ENCODE results near the gene FAM149B1.
"Not testable (repeated sequence)": the region's sequence is repeated elsewhere in the genome, so short reads cannot be mapped to it uniquely, and the experiment has no call there.

The FAM149B1 gene

DNA sequence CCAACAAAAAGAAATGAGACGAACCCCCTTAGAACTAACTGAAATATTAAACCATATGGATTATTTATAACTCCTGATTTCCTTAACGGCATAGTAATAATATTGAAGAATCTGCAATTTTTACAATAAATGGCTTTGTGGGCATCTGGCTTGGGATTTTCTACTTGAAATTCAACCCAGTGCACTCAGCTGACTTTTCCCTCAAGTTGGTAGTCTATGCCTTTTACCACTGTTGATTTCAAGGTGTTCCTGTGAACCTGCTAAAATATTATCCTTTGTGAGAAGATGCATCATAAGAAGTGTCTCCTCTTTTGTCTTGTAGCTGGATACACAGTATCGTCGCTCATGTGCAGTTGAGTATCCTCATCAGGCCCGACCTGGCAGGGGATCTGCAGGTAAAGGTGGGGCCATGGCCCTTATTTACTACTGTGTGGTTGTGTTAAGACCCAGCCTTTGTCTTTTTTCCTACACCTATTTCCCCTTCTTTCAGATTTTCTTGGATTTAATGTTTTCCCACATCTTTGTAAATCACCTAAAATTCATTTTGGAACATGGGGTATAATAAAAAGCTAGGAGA lies 71.2 kb downstream of the FAM149B1 start:
- no peak for DNase-seq

DNA sequence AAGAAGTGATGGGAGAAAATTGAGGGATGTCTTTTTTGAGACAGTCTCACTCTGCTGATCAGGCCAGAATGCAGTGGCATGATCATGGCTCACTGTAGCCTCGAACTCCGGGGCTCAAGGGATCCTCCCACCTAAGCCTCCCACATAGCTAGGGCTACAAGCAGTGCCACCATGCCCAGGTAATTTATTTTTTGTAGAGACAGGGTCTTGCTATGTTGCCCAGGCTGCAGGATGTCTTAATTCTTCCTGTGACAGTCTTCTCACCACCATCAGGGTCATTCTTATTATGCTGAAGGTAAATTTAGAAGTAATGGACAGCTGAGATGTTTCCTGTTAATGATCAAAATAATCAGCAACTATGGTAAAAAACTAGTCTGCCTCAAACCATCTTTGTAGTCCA lies 72.0 kb downstream of the FAM149B1 start:
- DNase-seq = no peak

DNA sequence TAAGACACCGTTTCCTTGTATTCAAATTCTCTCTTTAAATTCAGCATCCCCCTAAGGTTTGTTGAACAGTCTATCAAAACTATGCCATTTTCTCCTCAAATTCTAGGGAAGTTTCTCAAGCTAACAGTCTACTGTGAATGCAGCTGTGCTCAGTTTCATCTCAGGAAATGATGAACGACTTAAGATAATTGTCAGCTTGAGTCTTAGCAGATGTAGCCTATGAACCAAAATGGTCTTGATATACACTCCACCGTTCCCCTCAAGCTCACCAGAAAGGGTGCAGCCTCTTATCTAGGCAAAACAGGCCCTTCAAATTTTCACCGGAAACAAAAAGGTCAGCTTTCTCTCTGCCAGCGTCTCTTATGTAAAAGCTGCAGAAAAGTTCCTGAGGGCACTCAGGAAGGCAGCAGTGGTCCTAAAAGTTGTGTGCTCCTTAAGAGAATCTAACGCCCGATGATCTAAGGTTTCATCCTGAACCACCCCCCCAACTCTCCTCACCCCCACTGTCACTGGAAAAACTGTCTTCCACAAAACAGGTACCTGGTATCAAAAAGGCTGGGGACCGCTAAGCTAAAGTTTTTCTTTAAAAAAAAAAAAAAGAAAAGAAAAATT lies 77.1 kb downstream of the FAM149B1 start:
- DNase-seq = no peak

DNA sequence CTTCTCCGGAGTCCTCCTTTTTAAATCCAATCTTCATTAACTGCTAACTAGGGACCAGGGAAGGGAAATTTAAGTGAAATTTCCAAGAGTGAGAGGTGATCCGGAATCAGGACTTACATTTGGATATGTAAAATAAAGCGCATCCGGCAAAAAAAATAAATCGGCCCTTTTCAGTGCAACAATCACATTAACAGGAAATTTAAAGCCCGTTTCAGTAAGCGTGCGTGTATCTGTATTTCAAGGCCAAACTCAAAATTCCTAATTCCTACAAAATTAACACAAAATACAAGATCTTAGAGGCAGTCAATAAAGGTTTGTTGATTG lies 78.4 kb downstream of the FAM149B1 start:
- no peak for DNase-seq

DNA sequence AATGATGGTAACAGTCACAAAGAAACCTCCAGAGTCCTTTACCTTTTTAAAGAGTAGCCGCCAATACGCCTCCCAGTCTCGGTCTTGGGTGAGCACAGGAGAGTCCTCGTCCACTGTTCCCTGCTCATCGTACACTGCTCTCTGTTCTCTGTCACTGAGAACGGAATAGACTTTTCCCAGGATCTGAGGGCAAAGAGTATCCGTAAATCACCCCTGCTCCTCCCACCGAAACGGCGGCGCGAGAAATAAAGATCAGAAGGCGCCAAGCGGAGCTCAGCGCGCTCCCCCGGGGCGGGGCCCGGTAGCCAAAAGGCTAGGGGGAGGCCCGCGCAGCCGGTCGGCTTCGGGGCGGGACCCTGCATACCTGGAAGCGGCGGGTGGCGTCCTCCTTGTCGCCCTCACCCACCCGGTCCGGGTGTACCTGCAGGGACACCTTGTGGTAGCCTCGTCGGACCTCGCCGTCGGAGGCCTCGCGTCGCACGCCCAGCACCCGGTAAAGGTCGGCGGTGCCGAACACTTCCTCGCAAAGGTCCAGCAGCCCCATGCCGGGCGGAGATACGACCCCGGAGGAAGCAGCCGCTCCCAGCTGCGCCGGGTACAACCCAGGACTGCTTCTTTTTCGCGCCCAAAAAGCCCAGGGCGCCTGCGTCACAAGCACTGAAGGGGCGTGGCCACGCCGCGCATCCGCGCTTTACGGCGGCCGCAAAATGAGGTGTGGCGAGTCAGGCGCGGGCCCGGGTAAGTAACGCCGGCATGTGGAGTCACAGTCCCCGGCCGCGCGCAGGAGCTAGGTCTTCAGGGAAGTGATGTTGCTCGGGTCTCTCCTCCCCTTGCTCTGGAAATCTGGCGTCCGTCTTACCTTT lies 79.0 kb downstream of the FAM149B1 start, which contains the start of gene DNAJC9:
Gene DNAJC9, minus strand, starts transcription at position 610 of the 863 bp plus-strand sequence. Its CDS starts 66 bp downstream, at position 544.
- DNase-seq = peak; percentile 94

DNA sequence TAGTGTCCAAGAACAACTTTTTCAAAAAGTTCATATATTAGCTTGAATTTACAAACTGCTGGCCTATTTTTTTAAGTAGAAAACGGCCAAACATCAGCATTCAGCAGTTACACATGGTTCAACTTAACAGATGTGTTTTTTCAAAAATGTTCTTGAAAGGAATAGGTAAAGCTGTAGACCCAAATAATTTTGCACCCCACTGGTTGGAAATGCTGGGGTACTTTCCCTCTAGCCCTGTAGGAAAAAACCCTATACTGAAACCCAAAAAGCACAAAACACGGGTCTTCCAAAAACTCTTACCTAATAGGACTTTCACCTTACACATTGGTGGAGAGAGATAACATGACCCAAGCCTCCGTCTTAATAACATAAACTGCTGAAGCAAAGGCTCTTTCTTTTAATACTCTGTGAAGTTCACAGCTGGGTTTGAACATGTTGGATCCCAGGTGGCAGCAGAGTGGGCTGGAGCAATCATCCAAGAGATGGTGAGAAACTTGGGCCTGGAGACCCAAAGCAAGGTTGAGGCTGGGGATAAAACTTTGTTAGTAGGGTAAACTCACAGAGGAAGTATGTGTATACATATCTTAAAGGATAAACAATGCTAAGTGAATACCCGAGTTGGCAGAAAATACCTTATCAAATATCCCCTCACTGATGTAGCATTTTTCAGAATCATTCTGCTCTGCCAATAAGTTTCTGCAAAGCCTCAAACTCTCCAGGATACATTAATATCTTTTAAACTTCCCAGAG lies 79.8 kb downstream of the FAM149B1 start:
- DNase-seq = no peak

DNA sequence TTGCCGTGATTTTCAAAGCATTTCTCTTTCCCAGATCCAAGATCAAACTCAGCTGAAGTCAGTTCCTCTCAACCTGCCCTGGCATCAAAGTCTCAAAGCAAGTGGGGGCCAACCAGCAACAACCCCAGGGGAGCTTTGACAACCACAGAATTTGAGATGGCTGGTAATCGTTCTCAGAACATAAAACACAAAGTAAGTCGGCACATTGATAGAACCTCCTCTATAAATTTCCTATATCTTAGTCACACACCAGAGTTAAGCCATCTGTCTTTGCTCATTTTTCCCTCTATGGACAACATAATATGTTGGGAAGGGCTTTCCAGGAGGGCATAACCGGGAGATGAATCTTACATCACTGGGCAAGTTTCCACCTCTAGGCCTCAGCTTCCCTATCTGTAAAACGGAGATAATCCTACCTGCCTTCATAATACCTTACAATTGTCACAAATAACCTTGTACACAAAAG lies 80.4 kb downstream of the FAM149B1 start:
- no peak for DNase-seq

DNA sequence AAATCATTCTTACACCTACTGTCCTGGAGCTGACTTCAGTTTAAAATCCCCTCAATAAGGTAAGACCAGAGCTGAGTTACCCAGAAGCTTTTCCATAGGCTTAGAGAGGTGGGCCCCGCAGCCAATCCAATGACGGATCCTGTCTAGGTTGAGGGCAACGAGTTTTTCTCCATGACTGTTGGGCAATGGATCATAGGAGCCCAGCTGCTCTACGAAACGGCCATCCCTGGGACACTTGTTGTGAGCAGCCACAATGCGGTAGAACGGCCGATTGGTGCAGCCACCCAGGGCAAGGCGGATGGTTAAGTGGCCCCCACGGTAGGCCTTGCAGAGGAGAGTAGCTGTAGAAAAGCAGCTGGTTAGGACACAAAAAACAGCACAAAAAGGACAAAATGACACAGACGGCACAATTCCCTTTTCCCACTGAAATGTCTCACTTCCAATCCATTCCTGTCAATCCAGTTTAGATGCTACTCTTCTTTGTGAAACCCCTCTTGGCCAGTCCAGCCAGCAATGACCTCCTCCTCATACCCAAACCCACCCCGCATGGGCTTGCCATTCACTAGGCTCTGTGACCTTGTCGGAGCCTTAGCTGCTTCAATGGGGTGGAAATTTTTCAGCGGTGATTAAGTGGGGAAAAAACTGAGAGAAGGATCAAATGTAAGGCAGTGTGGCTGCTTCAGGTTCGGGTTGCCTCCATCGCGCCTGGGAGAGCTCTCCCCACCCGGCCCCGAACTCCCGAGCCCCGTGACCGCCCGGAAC lies 83.9 kb downstream of the FAM149B1 start:
- peak; percentile 10 for DNase-seq

DNA sequence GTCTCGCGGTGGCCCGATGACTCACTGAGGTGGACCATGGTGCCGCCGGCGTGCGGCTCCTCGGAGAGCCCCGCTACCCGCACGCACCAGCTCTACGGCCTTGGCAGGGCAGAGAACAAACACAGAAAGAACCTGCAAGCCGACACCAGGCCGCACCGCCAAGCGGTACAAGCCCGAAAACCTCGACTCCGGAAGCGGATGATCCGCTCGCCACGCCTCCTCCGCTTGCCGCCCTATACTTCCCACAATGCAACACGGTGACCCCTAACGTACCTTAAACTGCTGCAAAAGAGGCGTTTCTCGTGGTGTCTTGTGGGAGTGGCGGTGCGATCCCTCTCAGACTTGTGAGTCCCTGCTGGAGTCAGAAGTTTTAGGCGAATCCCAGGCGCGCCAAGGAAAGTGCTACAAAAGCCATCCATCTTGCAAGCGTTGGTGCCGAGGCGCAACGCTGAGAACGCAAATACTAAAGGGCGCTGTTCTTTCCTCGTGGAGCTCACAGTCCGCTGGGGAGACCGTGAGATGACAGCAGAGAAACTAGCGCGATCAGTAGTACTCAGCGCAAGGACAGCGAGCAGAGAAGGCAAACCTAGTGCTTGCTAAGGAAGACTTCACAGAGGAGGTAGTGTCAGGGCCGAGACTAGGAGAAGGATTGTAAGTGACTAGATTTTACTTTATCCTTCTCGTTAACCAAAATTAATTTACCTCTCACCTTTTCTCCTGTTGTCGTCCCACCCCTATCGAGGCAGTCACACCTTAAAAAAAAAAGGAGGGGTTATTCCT lies 84.7 kb downstream of the FAM149B1 start, which contains the start of gene MRPS16:
Gene MRPS16, minus strand, starts transcription at position 200 of the 780 bp plus-strand sequence. Its CDS starts 162 bp downstream, at position 38.
- peak; percentile 97 for DNase-seq

DNA sequence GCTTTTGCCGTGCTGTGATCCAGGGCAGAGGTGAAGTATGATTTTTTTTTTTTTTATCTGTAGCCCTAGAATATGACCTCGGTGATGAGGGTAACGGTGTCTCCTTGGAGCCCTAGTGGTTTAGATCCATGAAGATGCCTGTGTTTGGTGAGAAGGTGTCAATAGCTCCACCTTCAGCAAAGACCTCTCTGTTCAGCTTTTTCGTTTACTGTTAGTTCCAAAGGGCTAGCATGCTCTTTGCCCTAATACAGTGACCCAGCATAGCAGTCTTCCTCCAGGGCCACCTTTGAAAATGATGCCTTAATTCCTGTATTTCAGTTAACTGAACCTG lies 85.3 kb downstream of the FAM149B1 start:
- no peak for DNase-seq

DNA sequence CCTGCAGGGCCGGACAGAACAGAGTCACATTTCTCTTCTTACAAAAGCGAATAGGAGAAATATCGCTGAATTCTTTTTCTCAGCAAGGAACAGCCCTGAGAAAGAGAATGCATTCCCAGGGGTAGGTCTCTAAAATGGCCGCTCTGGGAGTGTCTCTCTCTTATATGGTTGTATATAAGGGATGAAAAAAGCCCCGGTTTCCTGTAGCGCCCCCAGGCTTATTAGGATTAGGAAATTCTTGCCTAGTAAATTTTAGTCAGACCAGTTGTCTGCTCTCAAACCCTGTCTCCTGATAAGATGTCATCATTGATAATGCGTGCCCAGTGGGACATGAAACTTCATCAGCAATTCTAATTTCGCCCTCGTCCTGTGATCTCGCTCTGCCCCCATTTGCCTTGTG lies 90.7 kb downstream of the FAM149B1 start:
- not testable (repeated sequence) for DNase-seq

DNA sequence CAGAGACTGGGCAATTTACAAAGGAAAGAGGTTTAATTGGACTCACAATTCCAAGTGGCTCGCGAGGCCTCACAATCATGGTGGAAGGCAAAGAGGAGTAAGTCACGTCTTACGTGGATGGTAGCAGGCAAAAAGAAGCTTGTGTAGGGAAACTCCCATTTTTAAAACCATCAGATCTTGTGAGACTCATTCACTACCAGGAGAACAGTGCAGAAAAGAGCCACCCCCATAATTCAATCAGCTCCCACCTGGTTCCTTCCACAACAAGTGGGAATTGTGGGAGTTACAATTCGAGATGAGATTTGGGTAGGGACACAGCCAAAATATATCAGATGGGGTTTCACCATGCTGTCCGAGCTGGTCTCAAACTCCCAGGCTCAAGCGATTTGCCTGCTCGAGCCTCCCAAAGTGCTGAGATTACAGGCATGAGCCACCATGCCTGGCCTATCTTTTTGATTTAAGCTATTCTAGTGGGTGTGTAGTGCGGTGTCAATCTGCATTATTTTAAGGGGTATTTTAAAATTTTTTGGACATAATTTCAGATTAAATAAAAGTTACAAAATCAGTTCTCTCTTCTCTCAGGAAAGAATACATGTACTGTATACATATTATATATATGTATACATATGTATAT lies 93.6 kb downstream of the FAM149B1 start:
- DNase-seq = no peak

DNA sequence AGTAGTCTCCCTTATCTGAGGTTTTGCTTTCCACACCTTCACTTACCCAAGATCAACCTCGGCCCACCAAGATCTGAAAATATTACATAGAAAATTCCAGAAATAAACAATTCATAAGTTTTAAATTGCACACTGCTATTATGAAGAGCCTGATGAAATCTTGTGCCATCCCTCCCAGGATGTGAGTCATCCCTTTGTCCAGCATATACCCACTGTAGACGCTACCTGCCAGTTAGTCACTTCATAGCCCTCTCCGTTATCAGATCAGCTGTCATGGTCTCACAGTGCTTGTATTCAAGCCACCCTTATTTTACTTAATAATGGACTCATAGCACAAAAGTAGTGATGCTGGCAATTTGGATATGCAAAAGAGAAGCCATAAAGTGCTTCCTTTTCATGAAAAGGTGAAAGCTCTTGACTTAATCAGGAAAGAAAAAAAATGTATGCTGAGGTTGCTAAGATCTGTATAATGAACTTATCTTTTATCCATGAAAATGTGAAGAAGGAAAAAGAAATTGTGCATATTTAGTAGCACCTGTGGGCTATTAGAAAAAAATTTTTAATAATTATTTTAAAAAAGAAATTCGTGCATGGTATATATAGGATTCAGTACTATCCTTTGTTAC lies 94.3 kb downstream of the FAM149B1 start:
- DNase-seq = no peak

DNA sequence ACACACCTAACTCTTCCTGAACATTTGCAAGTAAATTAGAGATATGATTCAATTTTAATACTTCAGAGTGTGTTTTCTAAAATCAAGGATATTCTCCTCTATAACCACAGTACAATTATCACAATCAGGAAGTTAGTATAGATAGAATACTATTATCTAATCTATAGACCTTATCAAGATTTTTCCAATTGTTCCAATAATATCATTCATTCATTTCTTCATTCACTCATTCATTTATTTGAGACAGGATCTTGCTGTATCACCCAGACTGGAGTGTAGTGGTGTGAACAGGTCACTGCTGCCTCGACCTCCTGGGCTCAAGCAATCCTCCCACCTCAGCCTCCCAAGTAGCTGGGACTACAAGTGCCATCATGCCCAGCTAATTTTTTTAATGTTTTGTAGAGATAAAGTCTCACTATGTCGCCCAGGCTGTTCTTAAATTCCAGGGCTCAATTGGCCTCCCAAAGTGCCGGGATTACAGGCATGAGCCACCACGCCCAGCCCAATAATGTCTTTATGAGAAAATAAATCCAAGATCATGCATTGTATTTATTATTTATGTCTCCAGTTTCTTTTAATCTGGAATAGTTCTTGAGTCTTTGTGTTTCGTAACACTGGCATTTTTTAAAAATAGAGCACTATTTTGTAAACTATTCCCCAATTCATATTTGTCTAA lies 95.1 kb downstream of the FAM149B1 start:
- DNase-seq = no peak

DNA sequence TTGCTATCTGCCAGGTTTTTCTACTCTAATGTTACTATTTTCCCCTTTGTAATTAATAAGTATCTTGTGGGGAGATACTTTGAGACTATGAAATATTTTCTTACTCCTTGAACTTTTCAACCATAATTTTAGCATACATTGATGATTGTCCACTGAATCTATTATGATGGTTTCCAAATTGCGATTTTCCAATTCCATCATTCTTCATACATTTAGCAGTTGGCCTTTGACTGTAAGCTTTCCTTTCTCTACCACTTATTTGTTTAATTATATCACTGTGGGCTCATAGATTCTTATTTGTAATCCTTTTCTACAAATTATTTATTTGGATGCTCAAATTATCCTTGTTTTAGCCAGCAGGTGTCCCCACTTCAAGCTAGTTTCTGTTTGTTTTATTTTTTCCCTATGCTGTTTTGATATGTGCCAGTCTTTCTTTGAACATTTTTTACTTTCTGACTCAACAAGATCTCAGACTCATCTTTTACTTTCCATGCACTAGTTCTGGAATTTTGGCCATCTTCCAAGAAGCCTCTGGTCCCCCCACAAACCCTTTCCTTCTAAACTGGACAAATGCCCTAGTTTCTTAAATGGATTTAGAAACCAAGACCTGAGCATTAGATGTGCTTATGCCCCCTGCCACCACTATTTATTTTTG lies 95.9 kb downstream of the FAM149B1 start:
- DNase-seq = peak; percentile 18

DNA sequence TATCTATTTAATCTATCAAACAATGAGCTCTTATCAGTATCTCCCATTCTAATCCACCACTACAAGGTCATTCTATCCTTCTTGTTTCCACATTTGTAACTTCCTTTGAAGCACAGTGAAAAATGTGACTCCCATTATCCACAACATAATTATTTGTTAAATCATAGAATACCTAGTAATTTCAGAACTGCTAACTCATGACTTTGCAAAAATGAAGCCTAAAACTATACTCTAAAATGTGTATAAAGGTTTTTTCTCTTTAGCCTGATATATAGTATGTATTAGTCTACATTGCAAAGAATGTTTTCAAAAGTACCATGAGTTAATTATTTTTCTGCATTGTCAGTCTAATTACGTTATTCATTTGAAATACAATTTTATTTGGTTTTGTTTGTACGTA lies 96.5 kb downstream of the FAM149B1 start:
- no peak for DNase-seq

DNA sequence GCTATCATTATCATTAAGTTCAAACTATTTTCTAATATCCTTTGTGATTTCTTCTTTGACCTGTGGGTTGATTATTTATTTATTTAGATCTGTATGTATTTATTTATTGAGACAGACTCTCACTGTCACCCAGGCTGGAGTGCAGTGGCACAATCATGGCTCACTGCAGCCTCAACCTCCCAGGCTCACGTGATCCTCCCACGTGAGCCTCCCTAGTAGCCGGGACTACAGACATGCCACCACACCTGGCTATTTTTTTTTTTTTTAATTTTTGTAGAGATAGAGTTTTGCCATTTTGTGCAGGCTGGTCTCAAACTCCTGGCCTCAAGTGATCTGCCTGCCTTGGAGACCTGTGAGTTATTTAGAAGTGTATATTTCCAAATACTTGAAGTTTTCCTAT lies 113.2 kb downstream of the FAM149B1 start:
- DNase-seq = no peak

DNA sequence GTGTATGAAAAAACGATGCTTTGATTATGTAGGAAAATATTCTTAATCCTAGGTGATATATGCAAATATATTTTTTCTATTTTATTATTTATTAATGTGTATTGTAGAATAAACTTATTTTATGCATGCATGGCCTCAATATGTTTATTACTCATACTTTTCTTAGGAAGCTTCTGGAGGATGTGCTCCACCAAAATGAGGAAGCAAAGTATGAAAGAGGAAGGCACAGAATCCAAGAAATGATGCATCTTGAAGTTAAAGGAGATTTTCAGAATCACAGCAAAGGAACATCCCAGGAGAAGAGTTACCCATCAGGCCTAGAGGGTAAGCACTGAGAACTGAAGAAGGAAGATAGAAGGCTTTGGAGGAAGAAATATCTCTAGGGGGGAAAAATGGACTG lies 119.5 kb downstream of the FAM149B1 start:
- DNase-seq = peak; percentile 64

DNA sequence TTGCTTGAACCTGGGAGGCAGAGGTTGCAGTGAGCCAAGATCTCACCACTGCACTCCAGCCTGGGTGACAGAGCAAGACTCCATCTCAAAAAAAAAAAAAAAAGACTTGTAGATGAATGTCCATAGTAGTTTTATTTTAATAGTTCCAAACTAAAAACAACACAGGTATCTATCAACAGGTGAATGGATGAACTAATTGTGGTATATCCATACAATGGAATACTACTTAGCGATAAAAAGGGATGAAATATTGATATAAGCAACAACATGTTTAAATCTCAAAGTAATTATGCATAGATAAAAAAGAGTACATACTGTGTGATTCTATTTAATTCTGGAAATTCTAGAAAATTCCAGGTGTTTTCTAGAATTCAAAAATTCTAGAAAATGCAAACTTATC lies 122.0 kb downstream of the FAM149B1 start:
- no peak for DNase-seq

DNA sequence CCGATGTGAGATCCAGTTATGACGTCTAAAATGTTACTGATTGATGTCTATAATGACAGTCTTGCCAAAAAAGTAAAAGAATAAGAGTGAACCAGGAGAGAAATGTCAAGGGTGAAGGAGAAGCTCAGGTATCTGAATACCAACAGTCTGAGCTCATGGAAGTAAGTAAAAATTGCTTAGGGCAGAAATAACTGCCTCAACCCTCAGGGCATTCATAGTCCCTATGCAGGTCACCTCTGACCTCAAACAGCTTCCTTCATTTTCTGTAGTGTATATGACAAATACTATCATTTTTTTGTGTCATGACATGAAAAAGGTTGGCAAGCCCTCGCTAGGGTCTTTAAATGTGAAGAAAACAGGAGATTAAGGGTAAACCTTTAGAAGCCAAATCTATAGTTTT lies 125.5 kb downstream of the FAM149B1 start:
- DNase-seq = no peak

All from inflammatory macrophage treated with lipopolysaccharide for 4 hours (primary cell).